GM08714 (cell line): Measurements from ENCODE around the gene RASSF1.
"Not testable (repeated sequence)": the region's sequence is repeated elsewhere in the genome, so short reads cannot be mapped to it uniquely, and the experiment has no call there.

Source experiments
- H3K4me3 ChIP-seq: fragments of 200-500 bp; sonication (Bioruptor generic); 2 replicates; pipeline ENCODE4 v1.5.1; 2014; ENCODE audit warnings: mild to moderate bottlenecking, low read length, inconsistent platforms
- ZNF274 ChIP-seq: IDR thresholded peaks from 2 replicates; pipeline ENCODE4 v1.6.1; 2012; ENCODE audit warnings: mild to moderate bottlenecking, low read depth, low read length

RASSF1 gene

GRCh38 chr3:50318615-50319014, 22.0 kb downstream of the RASSF1 start:
- no peak overlapping the region for H3K4me3 ChIP-seq
- TF ChIP-seq ZNF274: no peak

- no peak for TF ChIP-seq ZNF274
- no peak overlapping the region for H3K4me3 ChIP-seq
Observed at GRCh38 chr3:50318163-50318562, 22.5 kb downstream of the RASSF1 start.

- no peak overlapping the region for H3K4me3 ChIP-seq
- TF ChIP-seq ZNF274: no peak
Observed at GRCh38 chr3:50317300-50317699, 23.3 kb downstream of the RASSF1 start.

- no peak overlapping the region for H3K4me3 ChIP-seq
- TF ChIP-seq ZNF274: no peak
Observed at GRCh38 chr3:50316657-50317242, 23.9 kb downstream of the RASSF1 start.

- TF ChIP-seq ZNF274: no peak
- H3K4me3 ChIP-seq: no peak overlapping the region
Observed at GRCh38 chr3:50314816-50315215, 25.8 kb downstream of the RASSF1 start.

- TF ChIP-seq ZNF274: no peak
- no peak overlapping the region for H3K4me3 ChIP-seq
Observed at GRCh38 chr3:50314342-50314741, 26.3 kb downstream of the RASSF1 start.

- H3K4me3 ChIP-seq: not testable (repeated sequence)
Observed at GRCh38 chr3:50312041-50312440, 28.6 kb downstream of the RASSF1 start.

- no peak overlapping the region for H3K4me3 ChIP-seq
- no peak for TF ChIP-seq ZNF274
Observed at GRCh38 chr3:50304601-50305000, 36.0 kb downstream of the RASSF1 start.

GRCh38 chr3:50303013-50303815, 37.4 kb downstream of the RASSF1 start, which contains the start of gene HYAL1:
TSS of gene HYAL1 (minus strand) at chr3:50303574. CDS start at chr3:50302956, 618 bp downstream.
- TF ChIP-seq ZNF274: no peak
- no peak within 1 kb of the TSS for H3K4me3 ChIP-seq

GRCh38 chr3:50302095-50303012, 38.3 kb downstream of the RASSF1 start:
- no peak overlapping the region for H3K4me3 ChIP-seq

GRCh38 chr3:50300681-50301254, 39.9 kb downstream of the RASSF1 start:
- no peak overlapping the region for H3K4me3 ChIP-seq
- TF ChIP-seq ZNF274: no peak

More at GRCh38 chr3:50302095-50303012, 38.3 kb downstream of the RASSF1 start:
- no peak for TF ChIP-seq ZNF274

- TF ChIP-seq ZNF274: no peak
- H3K4me3 ChIP-seq: peak overlapping the region; percentile 53; the same call in 1 of the 2 replicates
Observed at GRCh38 chr3:50299929-50300680, 40.5 kb downstream of the RASSF1 start.

GRCh38 chr3:50299638-50299928, 41.1 kb downstream of the RASSF1 start:
- peak overlapping the region; percentile 53; the same call in 1 of the 2 replicates for H3K4me3 ChIP-seq
- no peak for TF ChIP-seq ZNF274
